OCI-LY7 (cell line): ENCODE results near the gene ACSL3. TPM values are rescaled to one million over a fixed set of nuclear protein-coding genes. Genes with fewer than 3 reads are reported as not detected.

ENCODE experiments used
- Bru-seq: library from RNA; stranded (reverse); fragments of 400-500 nt; gene quantifications from one replicate; lab custom pipeline; 2021; lab: Mats Ljungman, UMichigan
- BruChase-seq, 2 experiments: library from RNA; stranded (reverse); fragments of 400-500 nt; gene quantifications; one replicate each; lab custom pipeline; 2021; lab: Mats Ljungman, UMichigan
- BruUV-seq: library from RNA; stranded (reverse); fragments of 400-500 nt; replicated peaks from 2 replicates; lab custom pipeline; 2021; lab: Mats Ljungman, UMichigan
- CTCF ChIA-PET: fragments of 300-600 bp; sonication (Branson Sonifier 250); formaldehyde crosslinking; loops from one replicate; lab custom pipeline; 2022; ENCODE audit warnings: antibody characterized with exemption; ENCODE audit not compliant: unreplicated experiment; lab: Charles Lee
- POLR2A ChIA-PET: fragments of 300-600 bp; sonication (Branson Sonifier 250); formaldehyde crosslinking; loops from one replicate; lab custom pipeline; 2022; ENCODE audit warnings: antibody characterized with exemption; lab: Charles Lee
- DNase-seq: peaks from one replicate; pipeline ENCODE4 v3.0.0-alpha.2; 2015; ENCODE audit warnings: low spot score
- H2AFZ ChIP-seq: fragments of 200-600 bp; sonication (generic), shearing (Covaris generic); 2 replicates; pipeline ENCODE4 v1.6.1; 2014; ENCODE audit warnings: mild to moderate bottlenecking, antibody characterized with exemption, low read length, moderate library complexity
- H3K27ac ChIP-seq: fragments of 200-600 bp; sonication (generic); 2 replicates; pipeline ENCODE4 v1.5.1; 2014; ENCODE audit warnings: mixed run types, low read depth, mild to moderate bottlenecking, moderate library complexity, low read length, inconsistent platforms; ENCODE audit not compliant: poor library complexity, severe bottlenecking
- H3K36me3 ChIP-seq: fragments of 200-600 bp; sonication (generic); 2 replicates; pipeline ENCODE4 v1.6.1; 2014; ENCODE audit warnings: mild to moderate bottlenecking, antibody characterized with exemption, low read length, moderate library complexity, mixed read lengths; ENCODE audit not compliant: insufficient read depth
- H3K4me1 ChIP-seq: fragments of 200-600 bp; sonication (generic); 2 replicates; pipeline ENCODE4 v1.5.1; 2014; ENCODE audit warnings: mild to moderate bottlenecking, low read length; ENCODE audit not compliant: insufficient read depth, poor library complexity, severe bottlenecking
- H3K4me2 ChIP-seq: fragments of 200-600 bp; sonication (generic); 2 replicates; pipeline ENCODE4 v1.6.1; 2014; ENCODE audit warnings: mild to moderate bottlenecking, low read length
- H3K4me3 ChIP-seq: fragments of 200-600 bp; sonication (generic); 2 replicates; pipeline ENCODE4 v1.5.1; 2014; ENCODE audit warnings: mild to moderate bottlenecking, low read depth, low read length; ENCODE audit not compliant: poor library complexity, severe bottlenecking
- H3K79me2 ChIP-seq: fragments of 200-600 bp; sonication (generic); 2 replicates; pipeline ENCODE4 v1.6.1; 2016; ENCODE audit warnings: low read depth, mild to moderate bottlenecking, low read length, moderate library complexity, mixed read lengths; ENCODE audit not compliant: insufficient read depth
- H3K9me2 ChIP-seq: fragments of 200-600 bp; sonication (generic); 2 replicates; pipeline ENCODE4 v1.6.1; 2016; ENCODE audit warnings: mild to moderate bottlenecking, low read length, mixed read lengths; ENCODE audit not compliant: insufficient read depth
- H3K9me3 ChIP-seq: fragments of 200-600 bp; sonication (generic); 2 replicates; pipeline ENCODE4 v1.6.1; 2014; ENCODE audit warnings: mild to moderate bottlenecking, mixed run types, low read length, mixed read lengths
- H4K20me1 ChIP-seq: fragments of 200-600 bp; sonication (generic); 2 replicates; pipeline ENCODE4 v1.6.1; 2014; ENCODE audit warnings: mild to moderate bottlenecking, antibody characterized with exemption, low read length, moderate library complexity, mixed read lengths; ENCODE audit not compliant: insufficient read depth
- CTCF ChIP-seq: fragments of 200-600 bp; sonication (generic); conservative IDR thresholded peaks from 2 replicates; pipeline ENCODE4 v1.5.1; 2014; ENCODE audit warnings: mild to moderate bottlenecking, antibody characterized with exemption, low read length, moderate library complexity, mixed read lengths
- EZH2phosphoT487 ChIP-seq: fragments of 200-600 bp; sonication (generic); IDR thresholded peaks from 2 replicates; pipeline ENCODE4 v1.6.1; 2018; ENCODE audit warnings: low read depth, borderline replicate concordance, mild to moderate bottlenecking, mixed run types, antibody characterized with exemption, low read length, moderate library complexity, mixed read lengths
- intact Hi-C: fragments of 100-400 bp; cut with micrococcal nuclease; formaldehyde crosslinking; loops from one replicate; pipeline ENCODE4 v1.10.0; 2022; ENCODE audit not compliant: unreplicated experiment
- long read RNA-seq: library from polyadenylated mRNA; stranded (forward); transcript quantifications from one replicate; pipeline ENCODE4 v2.0.0, GENCODE V29; 2022
- total RNA-seq, 2 experiments: library from RNA; depleted of rRNA in 1 of 2; stranded (reverse); fragments of >200 nt in 1 of 2; shearing (Covaris generic) in 1 of 2; gene quantifications; 2 replicates each; pipeline ENCODE4 v1.2.3, GENCODE V29; 2014 to 2022

Gene ACSL3
- total RNA-seq (2014; rRNA removed; shearing (Covaris generic)) (62.6 and 65.6 TPM in 2 replicates), total RNA-seq (2022) (83.2 and 83.4 TPM in 2 replicates), Bru-seq, nascent RNA (percentile 93 among the genes with signal in this experiment), BruChase-seq, experiment 1, labeled RNA remaining after a 6-hour chase (percentile 79 among the genes with signal in this experiment), BruChase-seq, experiment 2, labeled RNA remaining after a 2-hour chase (percentile 87 among the genes with signal in this experiment)
- long read RNA-seq, full-length matches to known transcripts = 217 of 265 reads
- long read RNA-seq, partial matches to known transcripts = 9 of 265 reads
- long read RNA-seq, other reads (novel, unspliced or antisense) = 39 of 265 reads

GRCh38 chr2:222860740-222861410 lies at the start of gene ACSL3:
TSS of gene ACSL3 (plus strand) at chr2:222861036. CDS start at chr2:222908773, 47,737 bp downstream.
- no peaks in the 10 kb centered on the region for H3K9me3 ChIP-seq
- H3K36me3 ChIP-seq = no peaks in the 10 kb centered on the region
- peak within 1 kb of the TSS; percentile 53 for H2AFZ ChIP-seq
- POLR2A ChIA-PET = interaction anchor here (0.5 to 2.6 kb wide), 7 partner anchors 11 to 1670 kb away, joined by 3 to 16 read pairs (median 9); no protein-coding TSS in a partner anchor
- H3K79me2 ChIP-seq = peaks cover 47% of the 10 kb centered on the region
- DNase-seq = peak; percentile 97
- no peaks in the 10 kb centered on the region for H3K9me2 ChIP-seq
- H4K20me1 ChIP-seq = peaks cover 45% of the 10 kb centered on the region
- intact Hi-C loops = loop anchor here (1.0 to 2.0 kb wide), 5 partner anchors 42 to 153 kb away; no protein-coding TSS in a partner anchor
- H3K4me2 ChIP-seq = peak within 1 kb of the TSS; percentile 95
- peaks cover 34% of the 10 kb centered on the region for H3K4me1 ChIP-seq
- H3K4me3 ChIP-seq = peak within 1 kb of the TSS; percentile 92
- CTCF ChIA-PET = interaction anchor here (1.2 to 1.6 kb wide), 3 partner anchors 51 to 152 kb away, joined by 3 read pairs; no protein-coding TSS in a partner anchor
- no TSS peak for BruUV-seq
- peak within 1 kb of the TSS; percentile 77 for H3K27ac ChIP-seq
- TF ChIP-seq EZH2phosphoT487 (no peak), CTCF (0 out of 2 replicates have a peak, but pooled peaks have one; percentile 32)

DNA sequence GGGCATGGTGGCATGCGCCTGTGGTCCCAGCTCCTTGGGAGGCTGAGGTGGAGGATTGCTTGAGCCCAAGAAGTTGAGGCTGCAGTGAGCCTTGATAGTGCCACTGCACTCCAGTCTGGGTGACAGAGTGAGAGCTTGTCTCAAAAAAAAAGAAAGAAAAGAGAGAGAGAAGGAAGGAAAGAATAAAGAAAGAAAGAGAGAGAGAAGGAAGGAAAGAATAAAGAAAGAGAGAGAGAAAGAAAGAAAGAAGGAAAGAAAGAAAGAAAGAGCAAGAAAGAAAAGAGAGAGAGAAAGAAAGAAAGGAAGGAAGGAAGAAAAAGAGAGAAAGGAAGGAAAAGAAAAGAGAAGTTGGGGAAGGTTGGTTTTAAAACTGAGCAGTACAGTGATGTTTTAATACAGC lies 49.0 kb upstream of the ACSL3 start:
- H2AFZ ChIP-seq = no peak overlapping the region
- H3K27ac ChIP-seq = no peak overlapping the region
- no peaks in the 10 kb centered on the region for H3K9me3 ChIP-seq
- no peak for DNase-seq
- H3K79me2 ChIP-seq = no peaks in the 10 kb centered on the region
- no TSS peak for BruUV-seq
- H3K36me3 ChIP-seq = no peaks in the 10 kb centered on the region
- no peaks in the 10 kb centered on the region for H3K9me2 ChIP-seq
- POLR2A ChIA-PET = interaction anchor here (0.8 to 0.9 kb wide), 2 partner anchors 22 to 935 kb away, joined by 3 to 9 read pairs; no protein-coding TSS in a partner anchor
- intact Hi-C loops = no loop called here
- H3K4me1 ChIP-seq = no peaks in the 10 kb centered on the region
- CTCF ChIA-PET = no interaction called here
- no peak overlapping the region for H3K4me2 ChIP-seq
- no peaks in the 10 kb centered on the region for H4K20me1 ChIP-seq
- H3K4me3 ChIP-seq = no peak overlapping the region
- no peak for TF ChIP-seq EZH2phosphoT487
- TF ChIP-seq CTCF = no peak
